Naive thymus-derived CD8-positive, alpha-beta T cell (primary cell): ENCODE data around the gene VSTM4. TPM values are rescaled to one million over a fixed set of nuclear protein-coding genes. Genes with fewer than 3 reads are reported as not detected.

Experiments
- ATAC-seq, 2 donors: fragments of 150-1000 bp; cut with Tn5 transposase in 1 of 2; sonication (Bioruptor Pico), chemical (Tn5 transposase) in 1 of 2; 1 replicate in 1 of 2; 2 replicates in 1 of 2; pipeline ENCODE4 v1.10.0; 2021; ENCODE audit warnings: mild to moderate bottlenecking in 2 of 2, moderate library complexity in 2 of 2
- POLR2A ChIA-PET: fragments of 350-600 bp; sonication (Branson Sonifier 250); formaldehyde crosslinking; loops from one replicate; lab custom pipeline; 2021; ENCODE audit warnings: antibody characterized with exemption; lab: Charles Lee
- DNase-seq, 10 donors: peaks; one replicate each; pipeline versions ENCODE4 v3.0.0 to v3.0.0-alpha.2; 2020 to 2022
- H3K27ac Mint-ChIP-seq, 10 donors: one replicate each; pipeline ENCODE4 v1.8.0; 2020 to 2022; ENCODE audit warnings: mild to moderate bottlenecking in 10 of 10, mixed read lengths in 10 of 10, moderate library complexity in 4 of 10, inconsistent platforms in 1 of 10
- H3K27me3 Mint-ChIP-seq, 5 donors: one replicate each; pipeline ENCODE4 v1.8.0; 2021 to 2022; ENCODE audit warnings: mixed read lengths in 5 of 5
- H3K36me3 Mint-ChIP-seq, 3 donors: one replicate each; pipeline ENCODE4 v1.8.0; 2020 to 2022; ENCODE audit warnings: mixed read lengths in 3 of 3, mild to moderate bottlenecking in 2 of 3, inconsistent platforms in 1 of 3
- H3K4me1 Mint-ChIP-seq, 4 donors: one replicate each; pipeline ENCODE4 v1.8.0; 2021 to 2022; ENCODE audit warnings: mixed read lengths in 4 of 4
- H3K4me3 Mint-ChIP-seq, 10 donors: one replicate each; pipeline ENCODE4 v1.8.0; 2020 to 2022; ENCODE audit warnings: mild to moderate bottlenecking in 10 of 10, mixed read lengths in 10 of 10, moderate library complexity in 6 of 10, inconsistent platforms in 1 of 10
- H3K9me3 Mint-ChIP-seq, 9 donors: one replicate each; pipeline ENCODE4 v1.8.0; 2020 to 2022; ENCODE audit warnings: mixed read lengths in 9 of 9, mild to moderate bottlenecking in 3 of 9, inconsistent platforms in 1 of 9, moderate library complexity in 1 of 9
- polyA plus RNA-seq, 3 donors: library from polyadenylated mRNA; unstranded; fragments of 300-500 nt; fragmentation: Illumina TruSeq; gene quantifications; one replicate each; pipeline ENCODE4 v1.2.3, GENCODE V29; 2021
- total RNA-seq, 8 experiments: library from RNA in 2 of 8; stranded (reverse) in 2 of 8; gene quantifications; one replicate each; pipeline ENCODE4 v1.2.3 and lab custom pipeline; 2021 to 2026

The VSTM4 gene
- total and polyA plus RNA-seq, 5 experiments from 2014 or later: 0.07 TPM; not detected in 4

DNA sequence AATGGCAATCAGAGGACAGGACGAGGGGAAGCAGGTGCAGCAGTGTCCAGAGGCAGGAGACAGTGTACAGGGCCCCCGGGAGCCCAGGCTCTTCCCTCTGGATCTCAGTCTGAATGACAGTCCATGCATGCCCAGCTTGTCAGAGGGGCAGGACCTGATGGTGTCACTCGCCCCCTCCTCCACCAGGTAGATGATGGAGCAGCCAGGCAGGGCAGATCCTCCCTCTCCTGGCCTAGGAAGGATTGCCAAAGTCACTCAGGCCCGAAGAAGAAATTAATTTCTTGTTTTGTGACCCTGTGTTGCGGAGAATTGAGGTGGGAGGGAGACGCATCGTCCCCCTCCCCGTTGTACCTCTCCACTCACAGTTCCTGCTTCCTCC lies 4.0 kb downstream of the VSTM4 start:
- Mint-ChIP-seq H3K27me3 (peaks cover 18 to 45% (median 21%) of the 10 kb centered on the region in 5 donors), H3K36me3 (no peaks in the 10 kb centered on the region), H3K9me3 (no peaks in the 10 kb centered on the region), H3K4me3 (no peak overlapping the region), H3K27ac (no peak overlapping the region), H3K4me1 (peaks cover 0 to 8% (median 3%) of the 10 kb centered on the region in 4 donors)
- POLR2A ChIA-PET: no interaction called here
- ATAC-seq (no peak), DNase-seq (no peak)

DNA sequence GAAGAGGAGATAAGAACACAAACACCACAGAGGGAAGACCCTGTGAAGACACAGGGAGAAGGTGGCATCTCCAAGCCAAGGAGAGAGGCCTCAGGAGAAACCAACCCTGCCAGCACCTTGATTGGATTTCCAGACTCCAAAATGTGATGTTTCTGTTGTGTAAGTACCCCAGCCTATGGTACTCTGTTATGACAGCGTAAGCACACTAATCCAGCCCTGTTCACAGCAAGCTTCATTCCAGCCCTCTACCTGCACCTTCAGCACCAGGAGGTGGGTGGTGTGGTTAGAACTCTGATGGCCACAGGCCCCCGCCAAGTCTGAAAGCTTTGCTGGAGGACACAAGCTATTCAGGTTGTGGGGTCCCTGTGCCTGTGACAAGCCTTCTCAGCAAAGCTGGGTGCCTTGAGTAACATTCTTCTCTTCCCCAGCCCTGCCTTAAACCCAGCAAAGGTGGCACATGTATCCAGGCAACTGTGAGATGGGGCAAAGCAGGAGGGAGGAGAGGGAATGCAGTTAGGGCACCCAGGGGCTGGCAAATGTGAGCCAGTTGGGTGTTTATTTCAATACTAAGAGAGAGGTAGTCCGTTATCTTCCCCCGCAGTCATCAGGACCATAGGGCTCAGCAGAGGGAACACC lies 4.5 kb downstream of the VSTM4 start:
- Mint-ChIP-seq H3K27me3 (peaks cover 13 to 40% (median 18%) of the 10 kb centered on the region in 5 donors), H3K9me3 (no peaks in the 10 kb centered on the region), H3K27ac (no peak overlapping the region), H3K4me1 (peaks cover 0 to 5% (median 2%) of the 10 kb centered on the region in 4 donors), H3K36me3 (no peaks in the 10 kb centered on the region), H3K4me3 (no peak overlapping the region)
- ATAC-seq: no peak
- DNase-seq: no peak
- POLR2A ChIA-PET: no interaction called here

DNA sequence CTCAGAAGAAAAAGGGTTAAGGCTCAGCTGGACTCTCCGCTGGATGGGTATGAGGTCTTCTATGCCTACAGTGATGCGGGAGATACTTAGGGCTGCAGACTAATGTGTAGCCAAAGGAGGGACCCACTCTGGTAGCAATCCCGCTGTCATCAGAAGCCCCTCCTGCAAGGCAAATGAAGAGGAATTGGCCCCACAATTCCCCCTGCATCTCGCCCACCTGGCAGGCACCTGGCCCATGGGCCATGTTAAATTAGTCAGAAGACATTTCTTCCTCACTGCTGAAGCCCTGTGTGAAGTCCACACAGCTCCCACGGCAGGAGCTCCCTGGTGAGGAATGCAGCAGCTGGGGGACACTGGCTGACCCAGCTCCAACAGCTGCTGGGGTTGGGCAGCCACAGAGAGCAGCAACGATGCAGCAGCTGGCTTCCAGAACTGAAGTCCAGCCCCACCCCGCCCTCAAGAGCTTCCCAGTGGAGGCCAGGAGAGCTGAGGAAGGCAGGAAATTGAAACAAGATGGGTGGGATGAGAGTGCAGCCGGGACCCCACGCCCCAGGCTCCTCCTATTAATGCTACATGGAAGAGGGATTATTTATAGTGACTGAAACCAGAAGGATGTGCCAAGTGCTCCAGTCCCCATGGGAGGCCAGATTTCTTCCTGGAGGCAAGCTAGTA lies 5.5 kb downstream of the VSTM4 start:
- DNase-seq (no peak), ATAC-seq (no peak)
- Mint-ChIP-seq H3K27ac (no peak overlapping the region), H3K4me1 (peaks cover 0 to 4% (median 3%) of the 10 kb centered on the region in 4 donors), H3K4me3 (no peak overlapping the region), H3K36me3 (no peaks in the 10 kb centered on the region), H3K27me3 (peaks cover 11 to 35% (median 21%) of the 10 kb centered on the region in 5 donors), H3K9me3 (peaks cover 0 to 6% (median 0%) of the 10 kb centered on the region in 9 donors)
- POLR2A ChIA-PET: no interaction called here

DNA sequence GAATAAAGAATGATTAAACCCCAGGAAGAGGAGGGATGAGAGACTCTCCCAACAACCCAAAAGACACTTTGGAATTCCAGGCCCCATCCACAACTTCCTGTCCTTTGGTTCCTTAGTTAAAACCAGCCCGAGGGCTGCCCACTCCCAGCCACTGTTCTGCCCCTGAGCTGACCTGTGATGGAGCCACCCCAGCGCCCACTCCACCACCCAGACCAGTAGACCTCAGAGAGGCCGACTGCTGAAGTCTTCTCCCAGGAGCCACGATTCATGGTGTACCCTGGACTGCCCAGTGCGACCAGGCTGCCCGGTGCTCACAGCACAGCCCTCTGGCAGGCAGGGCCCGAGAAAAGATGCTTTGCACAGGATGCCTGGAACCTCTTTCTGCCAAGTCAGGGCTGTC lies 6.7 kb downstream of the VSTM4 start:
- peaks cover 6 to 24% (median 13%) of the 10 kb centered on the region in 5 donors for H3K27me3 Mint-ChIP-seq
- H3K4me1 Mint-ChIP-seq: peaks cover 0 to 4% (median 0%) of the 10 kb centered on the region in 4 donors
- POLR2A ChIA-PET: no interaction called here
- ATAC-seq (no peak), DNase-seq (no peak)
- H3K9me3 Mint-ChIP-seq: peaks cover 0 to 14% (median 0%) of the 10 kb centered on the region in 9 donors
- no peaks in the 10 kb centered on the region for H3K36me3 Mint-ChIP-seq
- H3K4me3 Mint-ChIP-seq: no peak overlapping the region
- peak overlapping the region in 1 of 10 donors; percentile 20 for H3K27ac Mint-ChIP-seq

DNA sequence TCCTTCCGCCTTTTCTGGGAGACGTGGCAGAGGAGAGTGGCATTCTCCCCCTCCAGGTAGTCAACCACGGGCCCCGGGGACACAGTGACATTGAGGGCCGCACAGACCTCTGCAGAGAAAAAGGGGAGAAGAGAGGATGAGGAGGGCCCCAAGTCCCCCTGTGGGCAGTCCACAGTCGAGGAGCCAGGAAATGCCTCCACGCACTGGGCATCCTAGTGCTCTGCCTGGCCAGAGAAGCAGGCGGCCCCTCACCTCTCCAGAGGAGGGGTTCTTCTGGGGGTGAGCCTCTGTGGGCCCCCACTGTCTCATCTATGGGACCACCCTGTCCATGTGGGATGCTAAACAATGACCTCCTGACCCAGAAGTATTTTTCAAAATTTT lies 7.4 kb downstream of the VSTM4 start:
- H3K4me3 Mint-ChIP-seq: no peak overlapping the region
- H3K36me3 Mint-ChIP-seq: no peaks in the 10 kb centered on the region
- DNase-seq (no peak), ATAC-seq (no peak)
- no peak overlapping the region for H3K27ac Mint-ChIP-seq
- peaks cover 0 to 4% (median 0%) of the 10 kb centered on the region in 4 donors for H3K4me1 Mint-ChIP-seq
- peaks cover 3 to 20% (median 8%) of the 10 kb centered on the region in 5 donors for H3K27me3 Mint-ChIP-seq
- H3K9me3 Mint-ChIP-seq: peaks cover 0 to 14% (median 0%) of the 10 kb centered on the region in 9 donors
- POLR2A ChIA-PET: no interaction called here

DNA sequence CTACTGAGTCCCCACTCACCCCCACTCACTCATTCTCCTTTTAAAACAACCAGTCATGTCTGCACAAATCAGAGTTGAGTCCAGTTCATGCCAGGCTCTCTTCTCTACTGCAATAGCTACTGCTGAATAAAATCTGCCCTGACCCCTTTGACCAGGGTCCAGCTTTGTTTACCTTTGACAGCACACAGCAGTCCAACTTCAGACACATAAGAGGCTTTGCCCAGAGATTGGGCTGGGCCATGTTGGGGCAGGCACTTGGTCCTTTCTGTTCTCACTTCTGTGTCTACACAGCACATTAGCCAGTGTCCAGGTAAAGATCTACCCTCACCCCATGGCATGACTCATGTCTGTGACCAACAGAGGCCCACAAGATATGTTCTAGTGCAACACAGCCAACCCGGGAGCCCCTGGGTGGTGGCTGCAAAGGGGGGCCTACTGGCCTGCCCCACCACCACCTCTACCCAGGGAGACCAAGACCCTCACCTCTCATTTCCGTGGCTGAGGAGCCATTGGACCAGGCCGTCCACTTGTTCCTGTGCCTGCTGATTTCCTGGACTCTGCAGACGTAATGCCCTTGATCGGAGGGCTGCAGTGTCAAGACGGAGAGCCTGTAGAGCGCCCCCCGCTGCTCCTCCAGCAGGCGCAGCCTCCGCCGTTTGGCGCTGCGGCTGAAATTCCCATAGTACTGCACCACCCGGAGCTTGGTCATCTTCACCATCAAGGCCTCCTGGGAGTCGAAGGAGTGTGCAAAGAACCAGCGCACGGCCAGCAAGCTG lies 8.0 kb downstream of the VSTM4 start:
- Mint-ChIP-seq H3K27ac (no peak overlapping the region), H3K27me3 (peaks cover 3 to 20% (median 6%) of the 10 kb centered on the region in 5 donors), H3K9me3 (peaks cover 0 to 14% (median 0%) of the 10 kb centered on the region in 9 donors), H3K36me3 (no peaks in the 10 kb centered on the region), H3K4me3 (no peak overlapping the region), H3K4me1 (peaks cover 0 to 4% (median 0%) of the 10 kb centered on the region in 4 donors)
- ATAC-seq: no peak
- POLR2A ChIA-PET: no interaction called here
- no peak for DNase-seq

DNA sequence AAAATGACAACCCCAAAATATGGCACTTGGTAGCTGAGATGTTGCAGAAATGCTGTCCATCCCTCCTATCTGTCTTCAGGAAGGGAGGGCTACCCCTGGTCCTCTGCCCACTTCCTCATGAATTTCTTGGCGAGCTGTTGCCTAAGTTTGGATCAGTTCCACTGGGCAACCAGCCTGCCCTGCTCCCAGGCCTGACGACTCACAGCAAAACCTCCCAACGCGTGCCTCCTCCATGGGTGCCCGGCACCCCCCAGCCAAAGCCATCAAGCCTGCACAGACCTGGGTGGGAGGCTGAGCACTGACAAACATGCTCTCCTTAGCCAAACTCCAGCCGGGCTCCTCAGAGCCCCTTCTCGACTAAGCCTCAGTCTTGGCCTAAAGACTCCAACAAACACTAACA lies 8.9 kb downstream of the VSTM4 start:
- Mint-ChIP-seq H3K36me3 (no peaks in the 10 kb centered on the region), H3K27me3 (peaks cover 0 to 20% (median 6%) of the 10 kb centered on the region in 5 donors), H3K27ac (no peak overlapping the region), H3K9me3 (peaks cover 0 to 14% (median 0%) of the 10 kb centered on the region in 9 donors), H3K4me1 (peaks cover 0 to 4% (median 0%) of the 10 kb centered on the region in 4 donors), H3K4me3 (no peak overlapping the region)
- ATAC-seq (no peak), DNase-seq (no peak)
- POLR2A ChIA-PET: no interaction called here

DNA sequence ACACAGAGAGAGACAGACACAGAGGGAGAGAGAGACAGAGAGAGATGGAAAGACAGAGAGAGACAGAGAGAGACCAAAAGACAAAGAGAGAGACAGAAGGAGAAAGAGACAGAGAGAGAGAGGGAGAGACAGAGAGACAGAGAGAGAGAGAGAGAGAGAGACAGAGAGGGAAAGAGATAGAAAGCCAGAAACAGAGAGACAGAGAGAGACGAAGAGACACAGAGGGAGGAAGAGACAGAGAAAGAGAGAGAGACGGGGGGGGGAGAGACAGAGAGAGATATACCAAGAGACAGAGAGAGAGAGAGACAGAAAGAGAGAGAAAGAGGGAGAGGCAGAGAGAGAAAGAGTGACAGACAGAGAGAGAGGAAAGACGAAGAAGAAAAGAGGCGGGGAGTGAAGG lies 10.2 kb downstream of the VSTM4 start:
- peak overlapping the region in 2 of 10 donors; percentile 51 to 60 for H3K27ac Mint-ChIP-seq
- ATAC-seq: no peak
- peaks cover 0 to 14% (median 0%) of the 10 kb centered on the region in 9 donors for H3K9me3 Mint-ChIP-seq
- POLR2A ChIA-PET: no interaction called here
- H3K4me3 Mint-ChIP-seq: no peak overlapping the region
- peaks cover 0 to 4% (median 0%) of the 10 kb centered on the region in 4 donors for H3K4me1 Mint-ChIP-seq
- DNase-seq: no peak
- H3K27me3 Mint-ChIP-seq: peaks cover 0 to 19% (median 9%) of the 10 kb centered on the region in 5 donors
- no peaks in the 10 kb centered on the region for H3K36me3 Mint-ChIP-seq

DNA sequence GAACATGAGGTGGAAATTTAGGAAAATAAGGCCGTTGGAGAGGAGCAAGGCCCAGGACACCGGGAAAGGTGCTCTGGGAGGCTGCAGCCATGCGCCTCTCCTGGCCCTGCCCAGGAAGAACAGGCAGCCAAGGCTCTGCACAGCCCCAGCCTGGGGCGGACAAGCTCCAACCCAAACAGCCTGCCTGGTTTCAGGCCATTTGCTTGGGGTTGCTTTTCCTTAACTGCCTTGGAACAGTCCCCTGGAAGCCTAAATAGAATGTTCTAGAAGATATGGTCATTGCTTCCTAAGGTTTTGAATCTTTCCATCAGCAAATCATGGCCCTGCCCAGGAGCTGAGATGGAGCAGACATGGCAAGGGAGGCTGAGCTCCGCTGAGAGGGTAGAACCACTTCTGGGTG lies 11.0 kb downstream of the VSTM4 start:
- Mint-ChIP-seq H3K9me3 (peaks cover 0 to 14% (median 0%) of the 10 kb centered on the region in 9 donors), H3K27ac (no peak overlapping the region), H3K27me3 (peaks cover 2 to 14% (median 6%) of the 10 kb centered on the region in 5 donors), H3K4me1 (peaks cover 0 to 4% (median 0%) of the 10 kb centered on the region in 4 donors), H3K36me3 (no peaks in the 10 kb centered on the region), H3K4me3 (no peak overlapping the region)
- ATAC-seq (no peak), DNase-seq (no peak)
- POLR2A ChIA-PET: no interaction called here

DNA sequence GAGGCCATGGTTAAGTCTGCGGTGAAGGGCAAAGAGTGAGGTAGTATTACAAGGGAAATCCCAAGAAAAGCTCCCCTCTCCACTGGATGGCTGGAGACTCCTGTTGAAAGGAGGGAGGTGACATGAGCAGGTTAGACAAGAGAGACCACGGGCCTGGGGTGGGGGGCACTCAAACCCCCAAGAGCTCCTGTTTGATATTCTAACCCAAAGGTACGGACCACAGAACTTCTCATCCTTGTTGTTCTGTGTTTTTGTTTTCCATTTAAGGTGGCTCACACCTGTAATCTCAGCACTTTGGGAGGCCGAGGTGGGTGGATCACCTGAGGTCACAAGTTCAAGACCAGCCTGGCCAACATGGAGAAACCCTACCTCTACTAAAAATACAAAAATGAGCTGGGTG lies 11.6 kb downstream of the VSTM4 start:
- DNase-seq (no peak), ATAC-seq (no peak)
- Mint-ChIP-seq H3K36me3 (no peaks in the 10 kb centered on the region), H3K27ac (no peak overlapping the region), H3K4me3 (no peak overlapping the region), H3K4me1 (peaks cover 0 to 4% (median 0%) of the 10 kb centered on the region in 4 donors), H3K27me3 (peaks cover 2 to 12% (median 8%) of the 10 kb centered on the region in 5 donors), H3K9me3 (peaks cover 0 to 14% (median 0%) of the 10 kb centered on the region in 9 donors)
- POLR2A ChIA-PET: no interaction called here

DNA sequence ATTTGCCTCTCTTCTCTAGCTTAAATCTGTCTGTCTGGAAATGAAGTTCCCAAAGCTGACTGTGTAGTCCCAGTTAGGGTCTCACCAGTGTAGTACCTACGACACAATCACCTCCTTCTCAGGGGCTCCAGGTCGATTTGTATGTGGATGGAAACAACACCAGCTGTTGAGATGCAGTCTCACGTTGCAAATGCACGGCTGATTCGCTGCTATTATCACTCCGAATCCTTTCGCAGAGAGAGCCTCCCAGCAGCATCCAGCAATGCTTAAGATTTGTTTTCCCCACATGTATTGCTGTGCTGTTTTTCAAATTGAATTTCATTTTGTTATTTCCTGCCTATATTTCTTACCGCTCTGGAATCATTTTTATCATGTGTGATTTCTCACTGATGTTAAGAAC lies 16.3 kb downstream of the VSTM4 start:
- H3K4me3 Mint-ChIP-seq: no peak overlapping the region
- no peaks in the 10 kb centered on the region for H3K4me1 Mint-ChIP-seq
- peaks cover 2 to 20% (median 8%) of the 10 kb centered on the region in 5 donors for H3K27me3 Mint-ChIP-seq
- no peak for ATAC-seq
- DNase-seq: no peak
- no peaks in the 10 kb centered on the region for H3K36me3 Mint-ChIP-seq
- POLR2A ChIA-PET: no interaction called here
- H3K9me3 Mint-ChIP-seq: peaks cover 0 to 2% (median 0%) of the 10 kb centered on the region in 9 donors
- H3K27ac Mint-ChIP-seq: no peak overlapping the region

DNA sequence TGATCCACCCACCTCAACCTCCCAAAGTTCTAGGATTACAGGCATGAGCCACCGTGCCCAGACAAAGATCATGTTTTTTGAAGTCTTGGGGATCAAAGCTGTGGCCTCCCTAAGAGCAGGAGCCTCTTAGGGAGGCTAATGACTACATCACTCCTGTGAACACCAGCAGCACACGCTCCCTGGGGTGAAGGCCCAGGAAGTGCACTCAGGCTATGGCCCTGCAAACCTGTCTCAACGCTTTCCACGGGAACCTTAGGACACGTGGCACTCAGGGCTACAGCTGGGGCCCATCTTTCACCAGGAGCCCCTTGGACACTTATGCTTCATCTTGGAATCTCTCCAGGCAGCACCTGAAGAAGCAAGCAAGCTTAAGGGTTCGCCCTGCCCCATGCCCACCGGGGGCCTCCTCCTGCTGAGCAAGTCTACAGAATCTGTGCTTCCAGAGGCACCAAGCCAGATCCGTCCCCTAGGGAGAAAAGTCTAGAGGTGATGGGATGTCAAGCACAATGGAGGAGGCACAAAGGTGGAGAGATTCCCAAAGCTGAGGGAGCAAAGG lies 18.4 kb downstream of the VSTM4 start:
- Mint-ChIP-seq H3K36me3 (no peaks in the 10 kb centered on the region), H3K27me3 (peaks cover 2 to 20% (median 9%) of the 10 kb centered on the region in 5 donors), H3K9me3 (peaks cover 0 to 2% (median 0%) of the 10 kb centered on the region in 9 donors), H3K27ac (no peak overlapping the region), H3K4me1 (no peaks in the 10 kb centered on the region), H3K4me3 (no peak overlapping the region)
- POLR2A ChIA-PET: no interaction called here
- ATAC-seq: no peak
- DNase-seq: no peak
